ENCODE measurements around the gene A2M.
"Not testable (repeated sequence)": the region's sequence is repeated elsewhere in the genome, so short reads cannot be mapped to it uniquely, and the experiment has no call there.

A2M gene

GRCh38 chr12:9144730-9145106, 29.0 kb upstream of the A2M start:
- DNase-seq (ENCODE audit: extremely low read depth, low read depth): no peak
- TF ChIP-seq CTCF (IDR thresholded peaks at IDR 0.05; ENCODE audit: low read depth, low read length, missing control alignments): no peak
- no peak overlapping the region for H3K4me3 ChIP-seq (replicated peaks; ENCODE audit: low read depth, low read length)

GRCh38 chr12:9143929-9144729, 28.4 kb upstream of the A2M start:
- no peak for DNase-seq (ENCODE audit: extremely low read depth, low read depth)
- H3K4me3 ChIP-seq (replicated peaks; ENCODE audit: low read depth, low read length): no peak overlapping the region
- no peak for TF ChIP-seq CTCF (IDR thresholded peaks at IDR 0.05; ENCODE audit: low read depth, low read length, missing control alignments)

GRCh38 chr12:9143137-9143536, 27.4 kb upstream of the A2M start:
- no peak overlapping the region for H3K4me3 ChIP-seq (replicated peaks; ENCODE audit: low read depth, low read length)
- TF ChIP-seq CTCF (IDR thresholded peaks at IDR 0.05; ENCODE audit: low read depth, low read length, missing control alignments): no peak
- DNase-seq (ENCODE audit: extremely low read depth, low read depth): no peak

GRCh38 chr12:9139588-9140290, 24.0 kb upstream of the A2M start:
- not testable (repeated sequence) for DNase-seq (ENCODE audit: extremely low read depth, low read depth); H3K4me3 ChIP-seq (replicated peaks; ENCODE audit: low read depth, low read length)

GRCh38 chr12:9135903-9136310, 20.2 kb upstream of the A2M start:
- DNase-seq (ENCODE audit: extremely low read depth, low read depth): no peak
- no peak for TF ChIP-seq CTCF (IDR thresholded peaks at IDR 0.05; ENCODE audit: low read depth, low read length, missing control alignments)
- H3K4me3 ChIP-seq (replicated peaks; ENCODE audit: low read depth, low read length): no peak overlapping the region

GRCh38 chr12:9134981-9135628, 19.4 kb upstream of the A2M start:
- peak; percentile 47 for TF ChIP-seq CTCF (IDR thresholded peaks at IDR 0.05; ENCODE audit: low read depth, low read length, missing control alignments)
- no peak for DNase-seq (ENCODE audit: extremely low read depth, low read depth)
- H3K4me3 ChIP-seq (replicated peaks; ENCODE audit: low read depth, low read length): no peak overlapping the region
